ENCODE measurements around the gene ZFYVE9. TPM values are rescaled to one million over a fixed set of nuclear protein-coding genes. Genes with fewer than 3 reads are reported as not detected.

The ZFYVE9 gene
- total RNA-seq, 1 donor from 2014 or later: 25.6 TPM

- DNase-seq: no peak
- Mint-ChIP-seq H3K36me3 (ENCODE audit: unreplicated experiment) (peaks cover 13% of the 10 kb centered on the region), H3K9me3 (ENCODE audit: unreplicated experiment) (peaks cover 2% of the 10 kb centered on the region), H3K4me1 (ENCODE audit: low read depth, unreplicated experiment) (no peaks in the 10 kb centered on the region), H3K4me3 (ENCODE audit: unreplicated experiment) (no peak overlapping the region), H3K27ac (ENCODE audit: unreplicated experiment) (no peak overlapping the region), H3K27me3 (ENCODE audit: unreplicated experiment) (no peaks in the 10 kb centered on the region)
- TF ChIP-seq CTCF (IDR thresholded peaks at IDR 0.05; ENCODE audit: partially characterized antibody, unreplicated experiment): no peak
These were observed 16.3 kb downstream of the ZFYVE9 start for GRCh38 chr1:52158218-52158617.

GRCh38 chr1:52159033-52159789 lies 17.3 kb downstream of the ZFYVE9 start:
- H3K4me1 Mint-ChIP-seq (ENCODE audit: low read depth, unreplicated experiment): no peaks in the 10 kb centered on the region
- no peak for TF ChIP-seq CTCF (IDR thresholded peaks at IDR 0.05; ENCODE audit: partially characterized antibody, unreplicated experiment)
- no peaks in the 10 kb centered on the region for H3K27me3 Mint-ChIP-seq (ENCODE audit: unreplicated experiment)
- peaks cover 2% of the 10 kb centered on the region for H3K9me3 Mint-ChIP-seq (ENCODE audit: unreplicated experiment)
- no peak overlapping the region for H3K27ac Mint-ChIP-seq (ENCODE audit: unreplicated experiment)
- no peak for DNase-seq
- peaks cover 13% of the 10 kb centered on the region for H3K36me3 Mint-ChIP-seq (ENCODE audit: unreplicated experiment)
- no peak overlapping the region for H3K4me3 Mint-ChIP-seq (ENCODE audit: unreplicated experiment)

- no peaks in the 10 kb centered on the region for H3K4me1 Mint-ChIP-seq (ENCODE audit: low read depth, unreplicated experiment)
- no peak overlapping the region for H3K4me3 Mint-ChIP-seq (ENCODE audit: unreplicated experiment)
- TF ChIP-seq CTCF (IDR thresholded peaks at IDR 0.05; ENCODE audit: partially characterized antibody, unreplicated experiment): no peak
- H3K36me3 Mint-ChIP-seq (ENCODE audit: unreplicated experiment): peaks cover 13% of the 10 kb centered on the region
- DNase-seq: no peak
- no peaks in the 10 kb centered on the region for H3K27me3 Mint-ChIP-seq (ENCODE audit: unreplicated experiment)
- peaks cover 2% of the 10 kb centered on the region for H3K9me3 Mint-ChIP-seq (ENCODE audit: unreplicated experiment)
- H3K27ac Mint-ChIP-seq (ENCODE audit: unreplicated experiment): no peak overlapping the region
These were observed 21.1 kb downstream of the ZFYVE9 start for GRCh38 chr1:52162947-52163346.

- Mint-ChIP-seq H3K27me3 (ENCODE audit: unreplicated experiment) (no peaks in the 10 kb centered on the region), H3K9me3 (ENCODE audit: unreplicated experiment) (no peaks in the 10 kb centered on the region), H3K27ac (ENCODE audit: unreplicated experiment) (no peak overlapping the region), H3K36me3 (ENCODE audit: unreplicated experiment) (peaks cover 13% of the 10 kb centered on the region), H3K4me1 (ENCODE audit: low read depth, unreplicated experiment) (no peaks in the 10 kb centered on the region), H3K4me3 (ENCODE audit: unreplicated experiment) (no peak overlapping the region)
- no peak for TF ChIP-seq CTCF (IDR thresholded peaks at IDR 0.05; ENCODE audit: partially characterized antibody, unreplicated experiment)
- DNase-seq: no peak
These were observed 22.7 kb downstream of the ZFYVE9 start for GRCh38 chr1:52164604-52165003.

- TF ChIP-seq CTCF (IDR thresholded peaks at IDR 0.05; ENCODE audit: partially characterized antibody, unreplicated experiment): no peak
- Mint-ChIP-seq H3K27me3 (ENCODE audit: unreplicated experiment) (no peaks in the 10 kb centered on the region), H3K36me3 (ENCODE audit: unreplicated experiment) (peaks cover 17% of the 10 kb centered on the region), H3K27ac (ENCODE audit: unreplicated experiment) (no peak overlapping the region), H3K4me1 (ENCODE audit: low read depth, unreplicated experiment) (no peaks in the 10 kb centered on the region), H3K9me3 (ENCODE audit: unreplicated experiment) (no peaks in the 10 kb centered on the region), H3K4me3 (ENCODE audit: unreplicated experiment) (no peak overlapping the region)
- no peak for DNase-seq
These were observed 25.3 kb downstream of the ZFYVE9 start for GRCh38 chr1:52166996-52167753.

Measured in glutamatergic neuron (in vitro differentiated cells).